Activated T-cell treated with anti-CD3 and anti-CD28 coated beads, Interleukin-2, amount 50 U/mL, for 24 hours (primary cell): ENCODE data around the gene NID1.
"Not testable (repeated sequence)": the region's sequence is repeated elsewhere in the genome, so short reads cannot be mapped to it uniquely, and the experiment has no call there.

Experiments used
- DNase-seq: peaks from one replicate; pipeline ENCODE4 v3.0.0-alpha.2; 2020
- H3K27ac Mint-ChIP-seq: 2 replicates; pipeline ENCODE4 v1.8.0; 2020; ENCODE audit warnings: mild to moderate bottlenecking, mixed read lengths
- H3K27me3 Mint-ChIP-seq: 2 replicates; pipeline ENCODE4 v1.8.0; 2020; ENCODE audit warnings: mixed read lengths
- H3K36me3 Mint-ChIP-seq: 2 replicates; pipeline ENCODE4 v1.8.0; 2020; ENCODE audit warnings: low read depth, mixed read lengths
- H3K4me1 Mint-ChIP-seq: 2 replicates; pipeline ENCODE4 v1.8.0; 2020; ENCODE audit warnings: low read depth, mixed read lengths
- H3K4me3 Mint-ChIP-seq: 2 replicates; pipeline ENCODE4 v1.8.0; 2020; ENCODE audit warnings: mild to moderate bottlenecking, moderate library complexity, mixed read lengths
- H3K9me3 Mint-ChIP-seq: 2 replicates; pipeline ENCODE4 v1.8.0; 2020; ENCODE audit warnings: mixed read lengths

NID1 gene

DNA sequence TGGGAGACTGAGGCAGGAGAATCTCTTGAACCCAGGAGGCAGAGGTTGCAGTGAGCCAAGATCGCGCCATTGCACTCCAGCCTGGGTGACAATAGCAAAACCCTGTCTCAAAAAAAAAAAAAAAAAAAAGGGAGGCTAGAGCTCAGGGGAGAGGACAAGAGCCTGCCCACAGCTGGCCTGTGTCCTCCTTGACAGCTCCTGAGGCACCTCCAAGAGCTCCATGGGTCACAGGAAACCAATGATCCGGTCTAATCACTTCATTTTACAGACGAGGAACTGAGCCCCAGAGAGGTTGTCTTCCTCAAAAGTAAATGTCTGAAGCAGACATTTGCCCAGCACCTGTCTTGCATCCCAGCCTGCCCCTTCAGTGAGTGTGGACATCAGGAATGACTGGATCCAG lies 49.4 kb downstream of the NID1 start:
- Mint-ChIP-seq H3K4me1 (no peaks in the 10 kb centered on the region), H3K27me3 (no peaks in the 10 kb centered on the region), H3K9me3 (no peaks in the 10 kb centered on the region), H3K36me3 (no peaks in the 10 kb centered on the region), H3K27ac (no peak overlapping the region), H3K4me3 (no peak overlapping the region)
- no peak for DNase-seq

DNA sequence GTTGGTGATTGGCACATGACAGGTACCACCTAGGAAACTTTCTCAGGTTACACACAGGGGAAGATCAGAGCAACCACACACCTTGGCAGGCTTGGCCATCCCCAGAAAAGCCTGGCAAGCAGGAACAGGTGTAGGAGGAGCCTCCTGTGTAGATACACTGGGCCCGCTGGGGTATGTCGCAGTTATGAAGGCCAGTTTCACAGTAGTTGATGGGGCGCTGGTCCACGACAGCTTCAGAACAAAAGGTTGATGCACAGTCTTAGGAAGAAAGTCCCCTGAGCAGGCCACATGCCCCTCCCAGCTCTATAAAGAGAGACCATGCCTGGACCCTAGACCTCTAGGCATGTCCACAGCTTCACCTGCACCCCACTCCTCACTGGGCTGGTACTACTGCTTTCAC lies 51.6 kb downstream of the NID1 start:
- no peak overlapping the region for H3K27ac Mint-ChIP-seq
- H3K4me3 Mint-ChIP-seq = no peak overlapping the region
- no peaks in the 10 kb centered on the region for H3K4me1 Mint-ChIP-seq
- DNase-seq = no peak
- no peaks in the 10 kb centered on the region for H3K36me3 Mint-ChIP-seq
- no peaks in the 10 kb centered on the region for H3K27me3 Mint-ChIP-seq
- no peaks in the 10 kb centered on the region for H3K9me3 Mint-ChIP-seq

DNA sequence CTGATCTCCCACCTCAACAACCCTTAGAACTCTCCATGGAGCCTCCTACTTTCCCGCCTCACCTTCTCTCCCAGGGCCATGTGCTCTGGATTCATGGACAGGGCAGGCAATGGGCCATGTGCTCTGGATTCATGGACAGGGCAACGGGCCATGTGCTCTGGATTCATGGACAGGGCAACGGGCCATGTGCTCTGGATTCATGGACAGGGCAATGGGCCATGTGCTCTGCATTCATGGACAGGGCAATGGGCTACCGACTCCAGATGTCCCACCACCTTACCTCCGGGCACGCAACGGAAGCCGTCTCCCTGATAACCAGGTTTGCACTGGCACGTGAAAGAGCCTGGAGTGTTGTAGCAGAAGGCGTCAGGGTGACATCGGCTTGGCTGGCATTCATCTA lies 53.2 kb downstream of the NID1 start:
- Mint-ChIP-seq H3K4me3 (no peak overlapping the region), H3K4me1 (no peaks in the 10 kb centered on the region), H3K9me3 (no peaks in the 10 kb centered on the region), H3K36me3 (no peaks in the 10 kb centered on the region), H3K27ac (no peak overlapping the region), H3K27me3 (no peaks in the 10 kb centered on the region)
- DNase-seq = no peak

- Mint-ChIP-seq H3K4me1 (no peaks in the 10 kb centered on the region), H3K27ac (no peak overlapping the region), H3K36me3 (no peaks in the 10 kb centered on the region), H3K4me3 (no peak overlapping the region), H3K9me3 (no peaks in the 10 kb centered on the region), H3K27me3 (no peaks in the 10 kb centered on the region)
- DNase-seq = no peak
Measured at GRCh38 chr1:236010443-236010842, 54.4 kb downstream of the NID1 start.

- Mint-ChIP-seq H3K4me3 (no peak overlapping the region), H3K27me3 (no peaks in the 10 kb centered on the region), H3K4me1 (no peaks in the 10 kb centered on the region), H3K27ac (no peak overlapping the region), H3K36me3 (no peaks in the 10 kb centered on the region), H3K9me3 (no peaks in the 10 kb centered on the region)
- no peak for DNase-seq
Measured at GRCh38 chr1:236009857-236010256, 55.0 kb downstream of the NID1 start.

- Mint-ChIP-seq H3K27ac (no peak overlapping the region), H3K9me3 (no peaks in the 10 kb centered on the region), H3K4me1 (peaks cover 1% of the 10 kb centered on the region), H3K27me3 (no peaks in the 10 kb centered on the region), H3K36me3 (no peaks in the 10 kb centered on the region), H3K4me3 (no peak overlapping the region)
- DNase-seq = no peak
Measured at GRCh38 chr1:236009191-236009590, 55.7 kb downstream of the NID1 start.

GRCh38 chr1:236007781-236008180 lies 57.1 kb downstream of the NID1 start:
- Mint-ChIP-seq H3K4me1 (peaks cover 9% of the 10 kb centered on the region), H3K36me3 (no peaks in the 10 kb centered on the region), H3K27me3 (no peaks in the 10 kb centered on the region), H3K4me3 (no peak overlapping the region), H3K27ac (no peak overlapping the region), H3K9me3 (no peaks in the 10 kb centered on the region)
- no peak for DNase-seq

DNA sequence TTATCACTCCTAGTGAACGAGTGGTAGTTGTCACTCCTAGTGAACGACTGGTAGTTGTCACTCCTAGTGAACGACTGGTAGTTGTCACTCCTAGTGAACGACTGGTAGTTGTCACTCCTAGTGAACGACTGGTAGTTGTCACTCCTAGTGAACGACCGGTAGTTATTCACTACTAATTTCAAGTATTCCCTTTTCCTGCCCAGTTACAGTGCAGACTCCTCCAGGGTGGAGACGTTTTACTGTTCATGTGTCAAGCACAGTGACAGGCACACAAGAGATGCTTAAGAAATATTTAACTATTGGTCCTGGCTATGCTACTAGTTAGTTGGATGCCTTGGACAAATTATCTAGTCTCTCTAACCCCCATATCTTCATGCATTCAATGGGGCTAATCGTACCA lies 61.8 kb downstream of the NID1 start:
- not testable (repeated sequence) for H3K27ac Mint-ChIP-seq, DNase-seq, H3K4me3 Mint-ChIP-seq, H3K27me3 Mint-ChIP-seq, H3K36me3 Mint-ChIP-seq, H3K9me3 Mint-ChIP-seq
- H3K4me1 Mint-ChIP-seq = peaks cover 47% of the 10 kb centered on the region

- no peak for DNase-seq
- Mint-ChIP-seq H3K4me3 (no peak overlapping the region), H3K27me3 (no peaks in the 10 kb centered on the region), H3K27ac (no peak overlapping the region), H3K9me3 (peaks cover 5% of the 10 kb centered on the region), H3K4me1 (peaks cover 51% of the 10 kb centered on the region), H3K36me3 (no peaks in the 10 kb centered on the region)
Measured at GRCh38 chr1:236002572-236002971, 62.3 kb downstream of the NID1 start.

DNA sequence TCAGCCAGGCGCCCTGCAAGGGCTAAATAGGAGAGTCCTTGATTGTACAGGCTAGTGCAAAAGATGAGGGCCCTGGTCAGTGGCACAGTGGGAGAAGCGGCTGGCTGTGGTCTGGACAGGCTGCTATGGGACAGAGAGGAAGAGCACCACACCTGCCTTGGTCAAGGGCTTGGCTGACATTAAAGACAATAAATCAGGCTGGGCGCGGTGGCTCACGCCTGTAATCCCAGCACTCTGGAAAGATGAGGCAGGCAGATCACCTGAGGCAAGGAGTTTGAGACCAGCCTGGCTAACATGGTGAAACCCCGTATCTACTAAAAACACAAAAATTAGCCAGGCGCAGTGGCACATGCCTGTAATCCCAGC lies 62.9 kb downstream of the NID1 start:
- Mint-ChIP-seq H3K9me3 (peaks cover 5% of the 10 kb centered on the region), H3K36me3 (no peaks in the 10 kb centered on the region), H3K27me3 (no peaks in the 10 kb centered on the region), H3K4me1 (peaks cover 53% of the 10 kb centered on the region), H3K4me3 (no peak overlapping the region), H3K27ac (no peak overlapping the region)
- no peak for DNase-seq

GRCh38 chr1:236000781-236001180 lies 64.1 kb downstream of the NID1 start:
- no peak for DNase-seq
- H3K4me3 Mint-ChIP-seq = peak overlapping the region; percentile 21
- no peaks in the 10 kb centered on the region for H3K27me3 Mint-ChIP-seq
- peaks cover 60% of the 10 kb centered on the region for H3K4me1 Mint-ChIP-seq
- peaks cover 5% of the 10 kb centered on the region for H3K9me3 Mint-ChIP-seq
- no peaks in the 10 kb centered on the region for H3K36me3 Mint-ChIP-seq
- H3K27ac Mint-ChIP-seq = peak overlapping the region; percentile 98

- peak overlapping the region; percentile 98 for H3K27ac Mint-ChIP-seq
- peaks cover 5% of the 10 kb centered on the region for H3K9me3 Mint-ChIP-seq
- no peaks in the 10 kb centered on the region for H3K36me3 Mint-ChIP-seq
- peak; percentile 80 for DNase-seq
- peaks cover 60% of the 10 kb centered on the region for H3K4me1 Mint-ChIP-seq
- no peaks in the 10 kb centered on the region for H3K27me3 Mint-ChIP-seq
- H3K4me3 Mint-ChIP-seq = peak overlapping the region; percentile 55
Measured at GRCh38 chr1:235999259-235999925, 65.5 kb downstream of the NID1 start.

DNA sequence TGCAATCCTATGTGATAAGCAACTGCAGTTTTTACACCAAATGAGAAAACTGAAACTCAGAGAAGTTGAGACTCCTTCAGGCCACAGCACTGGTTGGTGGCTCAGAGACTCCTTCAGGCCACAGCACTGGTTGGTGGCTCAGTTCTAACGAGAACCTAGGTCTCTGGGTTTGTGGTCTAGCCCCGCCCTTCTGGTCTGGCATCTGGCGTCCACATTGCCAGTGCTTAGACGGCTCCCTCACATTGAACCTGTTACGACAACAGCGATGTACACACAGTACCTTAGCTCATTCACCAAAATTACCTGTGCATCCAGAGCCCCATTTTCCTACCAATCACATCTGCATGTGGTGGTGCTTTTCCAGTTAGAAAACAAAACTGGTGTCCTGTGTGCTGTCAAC lies 66.1 kb downstream of the NID1 start:
- peak overlapping the region; percentile 55 for H3K4me3 Mint-ChIP-seq
- peak; percentile 60 for DNase-seq
- peaks cover 5% of the 10 kb centered on the region for H3K9me3 Mint-ChIP-seq
- H3K36me3 Mint-ChIP-seq = no peaks in the 10 kb centered on the region
- H3K4me1 Mint-ChIP-seq = peaks cover 55% of the 10 kb centered on the region
- H3K27ac Mint-ChIP-seq = peak overlapping the region; percentile 98
- no peaks in the 10 kb centered on the region for H3K27me3 Mint-ChIP-seq

DNA sequence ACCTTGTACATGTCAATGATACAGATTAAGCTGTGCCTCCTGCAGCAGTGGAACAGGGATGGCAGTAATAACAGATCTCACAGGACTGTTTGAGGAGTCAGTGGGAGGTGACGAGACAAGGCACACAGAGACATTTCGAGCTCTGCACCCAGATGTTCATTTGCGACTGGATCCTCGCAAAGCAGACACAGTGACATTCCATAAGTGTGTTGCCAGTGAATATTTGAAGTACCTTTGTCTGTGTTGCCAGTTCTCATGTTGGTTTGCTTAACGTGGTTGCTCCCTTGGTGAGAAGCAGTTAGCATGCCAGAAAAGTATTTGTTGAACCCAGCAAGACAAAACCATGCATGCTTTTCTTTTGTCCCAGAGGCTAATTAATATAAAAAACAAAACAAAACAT lies 67.0 kb downstream of the NID1 start:
- Mint-ChIP-seq H3K4me1 (peaks cover 51% of the 10 kb centered on the region), H3K27ac (peak overlapping the region; percentile 45), H3K36me3 (no peaks in the 10 kb centered on the region), H3K27me3 (no peaks in the 10 kb centered on the region), H3K4me3 (no peak overlapping the region), H3K9me3 (peaks cover 5% of the 10 kb centered on the region)
- no peak for DNase-seq

DNA sequence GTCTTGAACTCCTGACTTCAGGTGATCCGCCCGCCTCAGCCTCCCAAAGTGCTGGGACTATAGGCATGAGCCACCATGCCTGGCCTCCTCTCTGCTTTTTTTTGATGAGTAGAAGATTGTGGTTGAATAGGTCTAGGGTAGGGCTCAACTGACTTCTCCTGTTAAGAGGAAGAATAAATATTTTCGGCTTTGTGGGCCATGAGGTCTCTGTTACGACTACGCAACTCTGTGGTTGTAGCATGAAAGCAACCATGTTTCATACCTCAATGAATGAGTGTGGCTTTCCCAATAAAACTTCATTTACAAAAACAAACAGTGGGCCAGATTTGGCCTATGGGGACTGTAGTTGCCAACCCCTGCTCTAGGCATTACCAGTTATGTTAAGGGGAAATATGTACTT lies 67.8 kb downstream of the NID1 start:
- Mint-ChIP-seq H3K36me3 (no peaks in the 10 kb centered on the region), H3K27ac (peak overlapping the region; percentile 22), H3K27me3 (no peaks in the 10 kb centered on the region), H3K4me1 (peaks cover 47% of the 10 kb centered on the region), H3K4me3 (no peak overlapping the region), H3K9me3 (peaks cover 5% of the 10 kb centered on the region)
- DNase-seq = no peak
